Putamen (tissue), 1 donor: ENCODE results near the gene XCR1.

Experiments used
- DNase-seq: peaks from one replicate; pipeline ENCODE4 v3.0.0-alpha.2; 2016; ENCODE audit warnings: low spot score

Gene XCR1

GRCh38 chr3:45984331-45985312 lies 42.7 kb downstream of the XCR1 start:
- DNase-seq: no peak

- DNase-seq: no peak
These were observed 43.5 kb downstream of the XCR1 start for GRCh38 chr3:45983770-45984169.

DNA sequence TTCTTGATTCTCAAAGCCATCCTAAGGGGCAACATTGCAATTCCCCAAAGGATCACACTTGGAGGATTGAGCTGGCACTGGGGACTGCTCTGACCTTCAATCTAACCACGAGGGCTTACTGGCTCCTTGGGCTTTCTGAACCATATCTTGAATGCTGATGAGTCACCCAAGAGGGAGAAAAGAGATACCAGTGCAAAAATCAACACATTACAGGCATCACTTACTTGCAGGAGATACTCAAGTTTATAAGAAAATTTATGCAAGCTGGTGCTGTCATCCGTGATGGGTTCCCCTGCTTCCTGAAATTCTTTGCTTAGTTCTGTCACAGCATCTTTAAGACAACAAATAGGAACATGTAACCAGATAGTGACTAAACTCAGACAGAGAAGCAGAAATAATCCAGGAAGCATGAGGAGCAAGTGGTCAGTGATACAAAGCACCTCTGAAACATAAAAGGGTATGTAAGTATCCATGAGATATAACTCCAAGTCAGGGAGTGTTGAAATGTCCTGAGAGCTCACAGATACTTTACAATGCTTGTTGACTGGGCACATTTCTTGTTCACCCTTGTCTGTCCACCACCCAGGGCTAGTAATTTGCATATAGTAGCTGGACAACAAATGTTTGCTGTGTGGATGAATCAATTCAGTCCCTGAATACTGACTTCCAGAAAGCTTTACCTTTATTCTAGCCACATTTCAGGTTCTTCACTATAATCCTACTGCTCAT lies 45.8 kb downstream of the XCR1 start:
- no peak for DNase-seq

GRCh38 chr3:45980819-45981218 lies 46.5 kb downstream of the XCR1 start:
- no peak for DNase-seq

DNA sequence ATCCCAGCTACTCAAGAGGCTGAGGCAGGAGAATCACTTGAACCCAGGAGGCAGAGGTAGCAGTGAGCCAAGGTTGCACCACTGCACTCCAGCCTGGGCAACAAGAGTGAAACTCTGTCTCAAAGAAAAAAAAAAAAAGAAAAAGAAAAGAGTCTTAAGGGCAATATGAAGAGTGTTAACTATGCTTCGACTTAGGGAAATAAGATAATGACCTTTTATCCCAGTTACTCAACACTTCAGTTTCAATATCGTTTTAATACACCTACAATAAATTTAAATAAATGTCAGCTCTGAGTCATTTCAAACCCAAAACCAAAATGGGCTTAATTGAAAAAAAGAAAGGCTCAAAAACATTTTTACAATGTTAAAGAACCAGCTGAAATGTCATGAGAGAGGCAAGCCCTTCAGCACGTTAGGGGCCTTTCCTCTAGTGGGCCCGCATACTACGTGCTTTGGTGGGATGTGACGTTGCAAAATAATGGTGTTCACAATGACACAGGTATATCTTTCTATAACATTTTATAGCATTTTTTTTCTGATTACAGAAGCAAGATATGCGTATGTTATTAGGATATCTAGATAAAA lies 47.0 kb downstream of the XCR1 start:
- DNase-seq: no peak

- no peak for DNase-seq
These were observed 47.9 kb downstream of the XCR1 start for GRCh38 chr3:45979378-45979777.

- DNase-seq: no peak
These were observed 49.1 kb downstream of the XCR1 start for GRCh38 chr3:45978006-45978761.

- no peak for DNase-seq
These were observed 50.8 kb downstream of the XCR1 start for GRCh38 chr3:45976191-45977091.

- DNase-seq: no peak
These were observed 51.6 kb downstream of the XCR1 start for GRCh38 chr3:45975686-45976085.

- no peak for DNase-seq
These were observed 52.6 kb downstream of the XCR1 start for GRCh38 chr3:45974686-45975085.

GRCh38 chr3:45972534-45973402 lies 54.5 kb downstream of the XCR1 start:
- DNase-seq: no peak

GRCh38 chr3:45969953-45970352 lies 57.3 kb downstream of the XCR1 start:
- no peak for DNase-seq

GRCh38 chr3:45969116-45969515 lies 58.2 kb downstream of the XCR1 start:
- no peak for DNase-seq

GRCh38 chr3:45968706-45969105 lies 58.6 kb downstream of the XCR1 start:
- no peak for DNase-seq

GRCh38 chr3:45968149-45968548 lies 59.1 kb downstream of the XCR1 start:
- no peak for DNase-seq

- no peak for DNase-seq
These were observed 59.6 kb downstream of the XCR1 start for GRCh38 chr3:45967724-45968123.
